ENCODE data around the gene UNC5C.

Gene UNC5C

GRCh38 chr4:95410387-95410977 is 138.3 kb downstream of the UNC5C start:
- ChIA-PET CTCF (no interaction called here), POLR2A (interaction anchor here (0.6 kb wide), 1 partner anchor 149 kb away, joined by 3 read pairs; no protein-coding TSS in a partner anchor)
- no peak overlapping the region for H3K27ac ChIP-seq (ENCODE audit: extremely low read depth, low read depth, low read length)

GRCh38 chr4:95409750-95410149 is 139.0 kb downstream of the UNC5C start:
- no peaks in the 10 kb centered on the region for H3K9me3 ChIP-seq (ENCODE audit: control insufficient read depth, insufficient read depth, low read depth, low read length)
- no peaks in the 10 kb centered on the region for H3K4me1 ChIP-seq (ENCODE audit: control insufficient read depth, insufficient read depth, low read length)
- CTCF ChIA-PET: no interaction called here
- H3K4me3 ChIP-seq (ENCODE audit: low read depth, low read length): no peak overlapping the region
- H3K27ac ChIP-seq (ENCODE audit: extremely low read depth, low read depth, low read length): no peak overlapping the region
- POLR2A ChIA-PET: no interaction called here
- H3K36me3 ChIP-seq (ENCODE audit: control insufficient read depth in 2 of 2, insufficient read depth in 1 of 2, low read length in 2 of 2): no peaks in the 10 kb centered on the region
- TF ChIP-seq ZNF24 (tag by site-specific recombination; IDR thresholded peaks at IDR 0.05) (no peak), PATZ1 (tag by site-specific recombination; IDR thresholded peaks at IDR 0.05) (no peak), ZBTB7A (tag by site-specific recombination; IDR thresholded peaks at IDR 0.05; ENCODE audit: low read depth) (no peak), SCRT2 (tag by site-specific recombination; IDR thresholded peaks at IDR 0.05) (no peak), ZNF362 (tag by site-specific recombination; IDR thresholded peaks at IDR 0.05) (no peak), ZNF521 (tag by site-specific recombination; IDR thresholded peaks at IDR 0.05) (no peak), INSM2 (tag by site-specific recombination; IDR thresholded peaks at IDR 0.05) (no peak), ZNF529 (tag by site-specific recombination; IDR thresholded peaks at IDR 0.05; ENCODE audit: insufficient replicate concordance) (no peak), ZNF18 (tag by site-specific recombination; IDR thresholded peaks at IDR 0.05) (no peak), ZNF658 (tag by site-specific recombination; IDR thresholded peaks at IDR 0.05) (no peak), ZNF623 (tag by site-specific recombination; IDR thresholded peaks at IDR 0.05) (no peak), ZNF830 (tag by site-specific recombination; IDR thresholded peaks at IDR 0.05; ENCODE audit: low read depth) (no peak), KLF8 (tag by site-specific recombination; IDR thresholded peaks at IDR 0.05) (no peak), ZNF704 (tag by site-specific recombination; IDR thresholded peaks at IDR 0.05) (no peak)

More at GRCh38 chr4:95410387-95410977, 138.3 kb downstream of the UNC5C start:
- no peak overlapping the region for H3K4me3 ChIP-seq (ENCODE audit: low read depth, low read length)
- TF ChIP-seq ZNF560 (tag by site-specific recombination; IDR thresholded peaks at IDR 0.05; ENCODE audit: borderline replicate concordance) (no peak), ZNF585B (tag by site-specific recombination; IDR thresholded peaks at IDR 0.05) (no peak), ZSCAN5A (tag by site-specific recombination; IDR thresholded peaks at IDR 0.05) (no peak), ZNF513 (tag by site-specific recombination; IDR thresholded peaks at IDR 0.05) (no peak), ZNF239 (tag by site-specific recombination; IDR thresholded peaks at IDR 0.05) (no peak), ZNF677 (tag by site-specific recombination; IDR thresholded peaks at IDR 0.05) (no peak), GLI4 (tag by site-specific recombination; IDR thresholded peaks at IDR 0.05) (no peak), ZFP3 (tag by site-specific recombination; IDR thresholded peaks at IDR 0.05; ENCODE audit: low read depth) (no peak)
- H3K36me3 ChIP-seq (ENCODE audit: control insufficient read depth in 2 of 2, insufficient read depth in 1 of 2, low read length in 2 of 2): no peaks in the 10 kb centered on the region
- H3K9me3 ChIP-seq (ENCODE audit: control insufficient read depth, insufficient read depth, low read depth, low read length): no peaks in the 10 kb centered on the region
- H3K4me1 ChIP-seq (ENCODE audit: control insufficient read depth, insufficient read depth, low read length): 0 out of 2 replicates have a peak, but pooled peaks cover 4% of the 10 kb centered on the region

Measured in HEK293 (cell line).